GM12875 (cell line): ENCODE measurements around the gene RIMOC1.

Experiments used
- H3K4me3 ChIP-seq: one replicate; pipeline ENCODE4 v1.5.1; 2011; ENCODE audit warnings: low read depth, low read length, control low read depth
- CTCF ChIP-seq: IDR thresholded peaks from 2 replicates; pipeline ENCODE4 v1.5.1; 2011; ENCODE audit warnings: low read depth, mild to moderate bottlenecking, control low read depth, inconsistent platforms, low read length, moderate library complexity, borderline replicate concordance; ENCODE audit not compliant: insufficient read depth

The RIMOC1 gene

GRCh38 chr5:41869724-41870626, 34.2 kb upstream of the RIMOC1 start, which contains the start of gene OXCT1:
OXCT1 (minus strand) TSS chr5:41870425; CDS start chr5:41870358, 67 bp downstream.
- TF ChIP-seq CTCF, result no peak
- H3K4me3 ChIP-seq, result peak within 1 kb of the TSS; percentile 99

- peak overlapping the region; percentile 99 for H3K4me3 ChIP-seq
- no peak for TF ChIP-seq CTCF
These were observed 33.5 kb upstream of the RIMOC1 start for GRCh38 chr5:41870627-41871048.

GRCh38 chr5:41871852-41872251, 32.3 kb upstream of the RIMOC1 start:
- no peak overlapping the region for H3K4me3 ChIP-seq
- no peak for TF ChIP-seq CTCF

- no peak for TF ChIP-seq CTCF
- H3K4me3 ChIP-seq, result no peak overlapping the region
These were observed 29.6 kb upstream of the RIMOC1 start for GRCh38 chr5:41874512-41875060.

DNA sequence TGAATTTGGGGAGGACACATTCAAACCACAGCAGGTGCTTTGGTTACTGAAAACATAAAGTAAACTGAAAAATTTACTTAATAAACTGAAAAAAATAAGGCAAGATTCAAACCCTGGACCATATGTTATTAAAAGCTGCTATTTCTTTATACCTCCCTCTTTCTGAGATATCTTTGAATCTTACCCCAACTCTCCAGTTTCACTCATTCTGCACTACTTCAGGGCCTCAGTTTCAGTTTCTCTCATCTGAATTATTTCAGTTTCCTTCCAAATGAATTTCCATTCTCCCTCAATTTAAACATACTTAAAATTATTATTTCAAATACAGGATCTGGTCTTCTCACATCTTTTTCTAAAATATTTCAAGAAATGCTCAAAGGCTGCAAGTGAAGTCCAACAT, 29.0 kb upstream of the RIMOC1 start:
- no peak for TF ChIP-seq CTCF
- no peak overlapping the region for H3K4me3 ChIP-seq

DNA sequence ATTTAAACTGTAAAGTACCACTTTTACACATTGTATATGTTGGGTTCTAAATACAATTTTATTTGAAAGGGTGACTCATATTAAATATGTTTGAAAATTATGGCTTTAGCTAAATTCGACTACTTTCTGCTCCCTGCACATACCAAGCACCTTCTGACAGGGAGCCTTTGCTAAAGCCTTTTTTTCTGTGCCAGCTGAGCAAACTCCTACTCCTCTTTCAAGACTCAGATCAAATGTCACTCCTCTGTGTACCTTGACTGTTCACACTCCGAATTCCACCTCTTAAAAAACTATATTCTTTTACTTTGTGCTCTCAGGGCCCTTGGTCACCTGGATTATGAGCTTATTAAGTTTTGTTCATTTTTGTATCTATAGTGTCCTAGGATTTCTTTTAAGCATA, 27.5 kb upstream of the RIMOC1 start:
- TF ChIP-seq CTCF, result no peak
- H3K4me3 ChIP-seq, result no peak overlapping the region

DNA sequence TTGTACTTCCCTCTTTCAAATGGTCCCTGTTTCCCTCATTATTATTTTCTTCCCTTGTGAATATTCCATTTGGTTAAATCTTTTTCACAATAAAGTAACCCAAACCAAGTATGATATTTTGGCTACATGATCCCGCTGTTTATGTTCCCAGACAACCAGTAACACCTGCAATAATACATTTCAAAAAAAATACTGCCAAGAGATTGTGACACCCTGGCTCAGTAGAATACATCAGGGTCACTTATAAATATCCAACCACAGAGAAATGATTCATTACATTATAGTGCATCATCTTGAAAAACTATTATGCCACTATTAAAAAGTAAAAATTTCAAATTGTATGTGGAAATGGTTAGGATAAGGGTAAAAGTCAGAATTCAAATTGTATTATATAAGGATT, 26.7 kb upstream of the RIMOC1 start:
- H3K4me3 ChIP-seq, result no peak overlapping the region

More for the DNA sequence above, 26.7 kb upstream of the RIMOC1 start:
- TF ChIP-seq CTCF, result no peak
